ENCODE data around the gene PRSS3.
A peak's percentile ranks its signal among the peaks of the same experiment; 100 is the strongest.

PRSS3 gene

GRCh38 chr9:33776578-33776977 is 18.8 kb upstream of the PRSS3 start:
- no peaks in the 10 kb centered on the region for H3K36me3 ChIP-seq
- no peak overlapping the region for H3K27ac ChIP-seq
- no peak overlapping the region for H3K4me3 ChIP-seq (ENCODE audit: low read depth, low read length)
- no peaks in the 10 kb centered on the region for H3K9me3 ChIP-seq (ENCODE audit: severe bottlenecking)
- DNase-seq: no peak
- no peak for TF ChIP-seq CTCF (IDR thresholded peaks at IDR 0.05; ENCODE audit: low read depth, low read length)
- no peaks in the 10 kb centered on the region for H3K27me3 ChIP-seq (ENCODE audit: insufficient read depth, low read depth, severe bottlenecking)

GRCh38 chr9:33778700-33779351 is 16.5 kb upstream of the PRSS3 start:
- peak; percentile 76 for TF ChIP-seq CTCF (IDR thresholded peaks at IDR 0.05; ENCODE audit: low read depth, low read length)
- peak; percentile 59 for DNase-seq
- Histone ChIP-seq H3K27ac (no peak overlapping the region), H3K36me3 (no peaks in the 10 kb centered on the region), H3K4me3 (ENCODE audit: low read depth, low read length) (no peak overlapping the region), H3K9me3 (ENCODE audit: severe bottlenecking) (no peaks in the 10 kb centered on the region), H3K27me3 (ENCODE audit: insufficient read depth, low read depth, severe bottlenecking) (no peaks in the 10 kb centered on the region)

GRCh38 chr9:33780276-33780675 is 15.1 kb upstream of the PRSS3 start:
- DNase-seq: no peak
- Histone ChIP-seq H3K27ac (no peak overlapping the region), H3K36me3 (no peaks in the 10 kb centered on the region), H3K4me3 (ENCODE audit: low read depth, low read length) (no peak overlapping the region), H3K27me3 (ENCODE audit: insufficient read depth, low read depth, severe bottlenecking) (no peaks in the 10 kb centered on the region), H3K9me3 (ENCODE audit: severe bottlenecking) (no peaks in the 10 kb centered on the region)
- no peak for TF ChIP-seq CTCF (IDR thresholded peaks at IDR 0.05; ENCODE audit: low read depth, low read length)

GRCh38 chr9:33781736-33782135 is 13.6 kb upstream of the PRSS3 start:
- H3K36me3 ChIP-seq: no peaks in the 10 kb centered on the region
- H3K27ac ChIP-seq: no peak overlapping the region
- no peaks in the 10 kb centered on the region for H3K27me3 ChIP-seq (ENCODE audit: insufficient read depth, low read depth, severe bottlenecking)
- H3K4me3 ChIP-seq (ENCODE audit: low read depth, low read length): no peak overlapping the region
- DNase-seq: no peak
- no peaks in the 10 kb centered on the region for H3K9me3 ChIP-seq (ENCODE audit: severe bottlenecking)
- TF ChIP-seq CTCF (IDR thresholded peaks at IDR 0.05; ENCODE audit: low read depth, low read length): no peak

GRCh38 chr9:33782395-33783152 is 12.8 kb upstream of the PRSS3 start:
- H3K36me3 ChIP-seq: no peaks in the 10 kb centered on the region
- DNase-seq: no peak
- no peak overlapping the region for H3K4me3 ChIP-seq (ENCODE audit: low read depth, low read length)
- H3K9me3 ChIP-seq (ENCODE audit: severe bottlenecking): no peaks in the 10 kb centered on the region
- no peak overlapping the region for H3K27ac ChIP-seq
- H3K27me3 ChIP-seq (ENCODE audit: insufficient read depth, low read depth, severe bottlenecking): no peaks in the 10 kb centered on the region
- no peak for TF ChIP-seq CTCF (IDR thresholded peaks at IDR 0.05; ENCODE audit: low read depth, low read length)
